ENCODE results near the gene CLEC20A.

DNA sequence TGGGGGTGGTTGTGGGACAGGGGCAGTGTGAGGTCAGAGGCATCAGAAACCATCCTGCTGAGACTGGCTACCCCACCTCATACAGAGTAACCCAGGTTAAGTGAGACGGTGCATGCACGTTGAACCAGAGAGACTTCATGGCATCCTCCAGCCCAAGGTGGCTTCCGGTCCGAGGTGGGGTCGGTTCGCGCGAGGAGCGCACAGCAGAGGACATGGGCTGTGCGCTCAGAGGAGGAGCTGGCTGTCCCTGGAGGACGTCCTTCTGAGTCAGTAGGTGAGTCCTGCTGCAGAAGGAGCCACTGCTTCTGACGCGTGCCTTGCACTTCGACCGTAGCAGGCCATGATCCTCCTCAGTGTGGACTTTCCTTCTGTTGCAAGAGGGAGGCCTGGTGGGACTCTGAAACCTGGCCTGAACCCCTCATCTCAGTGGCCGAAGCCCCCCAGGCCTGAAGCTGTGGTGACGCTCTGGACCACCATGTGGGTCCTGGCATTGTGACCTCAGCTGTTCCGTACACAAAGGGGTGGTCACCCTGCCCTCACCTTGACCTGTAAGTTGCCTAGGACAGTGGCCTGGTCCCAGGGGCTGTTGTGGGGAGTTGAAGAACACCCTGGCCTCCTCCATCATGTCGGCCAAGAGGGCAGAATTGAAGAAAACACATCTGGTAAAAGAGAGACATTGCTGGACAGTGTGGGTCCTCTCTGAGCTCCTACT lies 16.0 kb upstream of the CLEC20A start, which contains the start of gene TEX35:
- TF ChIP-seq POLR2A (IDR thresholded peaks at IDR 0.05), result no peak
- TF ChIP-seq, protein P1, sequence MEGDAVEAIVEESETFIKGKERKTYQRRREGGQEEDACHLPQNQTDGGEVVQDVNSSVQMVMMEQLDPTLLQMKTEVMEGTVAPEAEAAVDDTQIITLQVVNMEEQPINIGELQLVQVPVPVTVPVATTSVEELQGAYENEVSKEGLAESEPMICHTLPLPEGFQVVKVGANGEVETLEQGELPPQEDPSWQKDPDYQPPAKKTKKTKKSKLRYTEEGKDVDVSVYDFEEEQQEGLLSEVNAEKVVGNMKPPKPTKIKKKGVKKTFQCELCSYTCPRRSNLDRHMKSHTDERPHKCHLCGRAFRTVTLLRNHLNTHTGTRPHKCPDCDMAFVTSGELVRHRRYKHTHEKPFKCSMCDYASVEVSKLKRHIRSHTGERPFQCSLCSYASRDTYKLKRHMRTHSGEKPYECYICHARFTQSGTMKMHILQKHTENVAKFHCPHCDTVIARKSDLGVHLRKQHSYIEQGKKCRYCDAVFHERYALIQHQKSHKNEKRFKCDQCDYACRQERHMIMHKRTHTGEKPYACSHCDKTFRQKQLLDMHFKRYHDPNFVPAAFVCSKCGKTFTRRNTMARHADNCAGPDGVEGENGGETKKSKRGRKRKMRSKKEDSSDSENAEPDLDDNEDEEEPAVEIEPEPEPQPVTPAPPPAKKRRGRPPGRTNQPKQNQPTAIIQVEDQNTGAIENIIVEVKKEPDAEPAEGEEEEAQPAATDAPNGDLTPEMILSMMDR (IDR thresholded peaks at IDR 0.05), result no peak

All from uterus (tissue), 2 donors.